Activated naive CD4-positive, alpha-beta T cell treated with anti-CD3 and anti-CD28 coated beads for 36 hours (primary cell): ENCODE measurements around the gene KCNIP1. TPM values are rescaled to one million over a fixed set of nuclear protein-coding genes. Genes with fewer than 3 reads are reported as not detected.
"Not testable (repeated sequence)": the region's sequence is repeated elsewhere in the genome, so short reads cannot be mapped to it uniquely, and the experiment has no call there.

Experiments
- CTCF ChIA-PET: fragments of 350-600 bp; sonication (Branson Sonifier 250); formaldehyde crosslinking; loops from one replicate; lab custom pipeline; 2021; ENCODE audit warnings: antibody characterized with exemption; lab: Charles Lee
- DNase-seq: peaks from one replicate; pipeline ENCODE4 v3.0.0-alpha.2; 2020
- H3K27ac Mint-ChIP-seq: one replicate; pipeline ENCODE4 v1.8.0; 2021; ENCODE audit warnings: mild to moderate bottlenecking, mixed read lengths
- H3K27me3 Mint-ChIP-seq: one replicate; pipeline ENCODE4 v1.8.0; 2021; ENCODE audit warnings: low read depth, mixed read lengths
- H3K36me3 Mint-ChIP-seq: one replicate; pipeline ENCODE4 v1.8.0; 2021; ENCODE audit warnings: low read depth, mixed read lengths
- H3K4me1 Mint-ChIP-seq: one replicate; pipeline ENCODE4 v1.8.0; 2021; ENCODE audit warnings: low read depth, mixed read lengths
- H3K4me3 Mint-ChIP-seq: one replicate; pipeline ENCODE4 v1.8.0; 2021; ENCODE audit warnings: mild to moderate bottlenecking, moderate library complexity, mixed read lengths
- H3K9me3 Mint-ChIP-seq: one replicate; pipeline ENCODE4 v1.8.0; 2021; ENCODE audit warnings: mixed read lengths
- intact Hi-C: fragments of 100-400 bp; cut with micrococcal nuclease; formaldehyde crosslinking; loops from one replicate; pipeline ENCODE4 v1.15.1; 2023
- total RNA-seq, 2 experiments: library from RNA; stranded (reverse); gene quantifications; one replicate each; pipeline ENCODE4 v1.2.3, GENCODE V29; 2021

KCNIP1 gene
- total RNA-seq, 2 experiments from 2014 or later, result not detected

DNA sequence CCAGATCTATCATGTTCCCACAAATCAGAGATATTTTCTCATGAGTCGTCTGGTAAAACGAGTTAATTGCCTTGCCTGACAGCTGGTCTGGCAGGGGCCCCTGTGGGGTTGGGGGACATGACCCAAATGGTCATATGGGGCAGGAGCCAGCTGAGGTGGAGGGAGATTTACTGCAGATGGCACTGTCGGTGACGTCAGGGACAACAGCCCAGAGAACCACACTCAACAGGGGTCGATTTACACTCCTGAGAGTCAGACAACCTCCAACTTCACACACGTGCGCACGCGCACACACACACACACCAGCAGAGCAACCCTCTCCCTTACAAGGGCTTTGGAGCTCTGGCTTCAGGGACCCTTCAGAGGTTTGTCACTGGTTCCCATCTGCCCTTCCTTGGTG is 256.3 kb downstream of the KCNIP1 start:
- H3K36me3 Mint-ChIP-seq, result no peaks in the 10 kb centered on the region
- no peaks in the 10 kb centered on the region for H3K9me3 Mint-ChIP-seq
- H3K4me1 Mint-ChIP-seq, result no peaks in the 10 kb centered on the region
- CTCF ChIA-PET, result no interaction called here
- DNase-seq, result no peak
- H3K4me3 Mint-ChIP-seq, result no peak overlapping the region
- intact Hi-C loops, result no loop called here
- H3K27me3 Mint-ChIP-seq, result no peaks in the 10 kb centered on the region
- no peak overlapping the region for H3K27ac Mint-ChIP-seq

- Mint-ChIP-seq H3K4me3 (no peak overlapping the region), H3K4me1 (no peaks in the 10 kb centered on the region), H3K36me3 (no peaks in the 10 kb centered on the region), H3K9me3 (no peaks in the 10 kb centered on the region), H3K27me3 (no peaks in the 10 kb centered on the region), H3K27ac (no peak overlapping the region)
- CTCF ChIA-PET, result interaction anchor here (0.6 kb wide), 1 partner anchor 1183 kb away, joined by 4 read pairs; no protein-coding TSS in a partner anchor
- no peak for DNase-seq
- intact Hi-C loops, result no loop called here
Measured at GRCh38 chr5:170761048-170761707, 257.4 kb downstream of the KCNIP1 start.

- CTCF ChIA-PET, result interaction anchor here (0.7 kb wide), 1 partner anchor 136 kb away, joined by 3 read pairs; no protein-coding TSS in a partner anchor
- Mint-ChIP-seq H3K4me3 (no peak overlapping the region), H3K36me3 (no peaks in the 10 kb centered on the region), H3K4me1 (no peaks in the 10 kb centered on the region), H3K27ac (no peak overlapping the region), H3K27me3 (no peaks in the 10 kb centered on the region), H3K9me3 (no peaks in the 10 kb centered on the region)
- intact Hi-C loops, result no loop called here
- DNase-seq, result no peak
Measured at GRCh38 chr5:170761708-170762066, 257.9 kb downstream of the KCNIP1 start.

GRCh38 chr5:170762298-170762697 is 258.5 kb downstream of the KCNIP1 start:
- intact Hi-C loops, result not testable (repeated sequence)

DNA sequence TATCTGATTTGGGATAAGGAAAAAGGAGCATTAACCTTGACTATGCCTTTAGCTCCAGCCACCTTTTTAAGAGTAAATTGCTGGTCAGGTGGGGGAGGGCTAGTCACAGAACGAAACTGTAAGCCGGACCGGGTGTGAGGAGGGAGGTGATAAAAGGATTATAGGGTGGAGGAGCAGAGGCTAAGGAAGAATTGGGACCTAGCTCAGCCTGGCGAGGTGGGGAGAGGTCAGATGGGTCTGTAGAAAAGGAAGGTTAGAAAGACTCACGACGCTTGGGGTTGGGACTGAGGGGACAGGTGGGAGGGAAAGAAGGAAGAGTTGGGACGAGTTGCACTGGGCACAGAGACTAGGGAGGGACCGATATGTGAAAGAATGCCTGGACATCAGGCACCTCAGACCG is 262.0 kb downstream of the KCNIP1 start:
- CTCF ChIA-PET, H3K36me3 Mint-ChIP-seq, H3K27me3 Mint-ChIP-seq, H3K4me3 Mint-ChIP-seq, H3K9me3 Mint-ChIP-seq, DNase-seq, intact Hi-C loops, H3K27ac Mint-ChIP-seq, H3K4me1 Mint-ChIP-seq: not testable (repeated sequence)

More at GRCh38 chr5:170762298-170762697, 258.5 kb downstream of the KCNIP1 start:
- H3K4me1 Mint-ChIP-seq, H3K36me3 Mint-ChIP-seq, DNase-seq, H3K4me3 Mint-ChIP-seq, H3K27ac Mint-ChIP-seq, H3K27me3 Mint-ChIP-seq, H3K9me3 Mint-ChIP-seq: not testable (repeated sequence)
- CTCF ChIA-PET, result interaction anchor here (0.7 kb wide), 1 partner anchor 137 kb away, joined by 3 read pairs; no protein-coding TSS in a partner anchor

DNA sequence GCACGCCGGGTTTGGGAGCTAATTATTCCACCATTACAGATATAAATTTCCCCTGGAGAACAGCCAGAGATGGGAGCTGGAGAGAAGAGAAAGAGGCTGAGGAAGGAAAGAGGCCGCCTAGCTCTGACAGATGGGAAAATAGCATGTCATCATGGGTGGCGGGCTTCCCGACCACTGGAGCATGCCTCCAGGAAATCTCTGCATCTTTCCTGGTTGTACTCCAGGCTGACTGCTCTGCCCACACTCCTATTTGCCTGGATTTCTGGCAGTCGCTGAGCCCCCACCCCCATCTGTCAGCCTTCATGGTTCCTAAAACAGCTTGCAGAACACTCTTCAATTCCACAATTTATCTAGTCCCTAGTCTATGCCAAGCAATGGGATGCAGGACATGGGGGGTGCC is 265.4 kb downstream of the KCNIP1 start:
- H3K27me3 Mint-ChIP-seq, result peaks cover 2% of the 10 kb centered on the region
- intact Hi-C loops, result no loop called here
- DNase-seq, result no peak
- H3K36me3 Mint-ChIP-seq, result no peaks in the 10 kb centered on the region
- H3K4me3 Mint-ChIP-seq, result no peak overlapping the region
- CTCF ChIA-PET, result no interaction called here
- H3K27ac Mint-ChIP-seq, result no peak overlapping the region
- H3K4me1 Mint-ChIP-seq, result no peaks in the 10 kb centered on the region
- no peaks in the 10 kb centered on the region for H3K9me3 Mint-ChIP-seq

GRCh38 chr5:170769898-170770416 is 266.1 kb downstream of the KCNIP1 start:
- H3K27ac Mint-ChIP-seq, result no peak overlapping the region
- H3K9me3 Mint-ChIP-seq, result no peaks in the 10 kb centered on the region
- no peak for DNase-seq
- H3K4me3 Mint-ChIP-seq, result no peak overlapping the region
- CTCF ChIA-PET, result no interaction called here
- H3K36me3 Mint-ChIP-seq, result no peaks in the 10 kb centered on the region
- no peaks in the 10 kb centered on the region for H3K4me1 Mint-ChIP-seq
- intact Hi-C loops, result no loop called here
- H3K27me3 Mint-ChIP-seq, result peaks cover 2% of the 10 kb centered on the region

DNA sequence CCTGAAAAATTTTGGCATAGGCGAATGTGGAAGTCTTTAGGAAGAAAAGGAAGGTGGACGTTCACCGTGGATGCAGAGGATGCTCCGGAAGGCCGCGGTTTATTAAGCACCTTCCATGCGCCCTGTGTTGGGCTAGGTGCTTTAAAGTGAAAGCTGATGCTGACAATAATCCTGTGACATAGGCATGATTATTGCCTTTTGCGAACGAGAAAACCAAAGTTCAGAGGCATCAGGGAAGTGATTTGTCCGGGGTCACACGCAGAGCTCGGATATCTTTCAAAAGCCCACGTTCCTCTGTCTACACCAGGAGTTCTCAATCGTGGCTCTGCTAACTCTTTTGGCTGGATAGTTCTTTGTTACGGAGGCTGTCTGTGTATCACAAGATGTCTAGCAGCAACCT is 267.7 kb downstream of the KCNIP1 start:
- no peak overlapping the region for H3K27ac Mint-ChIP-seq
- DNase-seq, result no peak
- H3K9me3 Mint-ChIP-seq, result no peaks in the 10 kb centered on the region
- peaks cover 2% of the 10 kb centered on the region for H3K27me3 Mint-ChIP-seq
- no peaks in the 10 kb centered on the region for H3K4me1 Mint-ChIP-seq
- no peak overlapping the region for H3K4me3 Mint-ChIP-seq
- CTCF ChIA-PET, result no interaction called here
- intact Hi-C loops, result no loop called here
- H3K36me3 Mint-ChIP-seq, result no peaks in the 10 kb centered on the region

- intact Hi-C loops, result no loop called here
Measured at GRCh38 chr5:170773024-170773985, 269.5 kb downstream of the KCNIP1 start.

DNA sequence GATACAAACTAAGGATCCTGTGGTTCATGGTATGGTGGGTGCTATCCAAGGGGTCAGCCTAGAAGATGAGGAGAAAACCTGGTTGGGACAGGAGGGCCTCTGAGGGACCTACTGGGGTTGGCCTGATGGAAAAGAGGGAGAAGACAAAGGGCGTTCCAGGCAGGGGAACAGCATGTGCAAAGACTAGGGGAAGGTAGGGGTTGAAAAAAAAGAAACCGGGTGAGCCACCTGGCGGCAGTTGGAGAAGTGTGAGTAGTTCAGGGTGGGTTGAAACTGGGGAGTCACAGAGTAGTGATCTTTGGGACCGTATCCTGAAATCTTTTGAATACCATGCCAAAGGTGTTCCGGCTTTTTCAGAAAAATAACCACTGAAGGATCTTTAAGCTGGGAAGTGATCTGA is 271.0 kb downstream of the KCNIP1 start:
- Mint-ChIP-seq H3K27ac (no peak overlapping the region), H3K4me3 (no peak overlapping the region), H3K9me3 (no peaks in the 10 kb centered on the region), H3K27me3 (peaks cover 2% of the 10 kb centered on the region), H3K36me3 (no peaks in the 10 kb centered on the region), H3K4me1 (no peaks in the 10 kb centered on the region)
- intact Hi-C loops, result no loop called here
- no peak for DNase-seq
- CTCF ChIA-PET, result no interaction called here

More at GRCh38 chr5:170773024-170773985, 269.5 kb downstream of the KCNIP1 start:
- no peak for DNase-seq
- Mint-ChIP-seq H3K4me1 (no peaks in the 10 kb centered on the region), H3K36me3 (no peaks in the 10 kb centered on the region), H3K9me3 (no peaks in the 10 kb centered on the region), H3K27ac (no peak overlapping the region), H3K4me3 (no peak overlapping the region), H3K27me3 (peaks cover 2% of the 10 kb centered on the region)
- CTCF ChIA-PET, result no interaction called here

- Mint-ChIP-seq H3K9me3 (no peaks in the 10 kb centered on the region), H3K27ac (no peak overlapping the region), H3K4me3 (no peak overlapping the region), H3K27me3 (no peaks in the 10 kb centered on the region), H3K4me1 (no peaks in the 10 kb centered on the region), H3K36me3 (no peaks in the 10 kb centered on the region)
- intact Hi-C loops, result no loop called here
- CTCF ChIA-PET, result no interaction called here
- DNase-seq, result no peak
Measured at GRCh38 chr5:170781946-170782345, 278.1 kb downstream of the KCNIP1 start.

- CTCF ChIA-PET, result no interaction called here
- H3K36me3 Mint-ChIP-seq, result no peaks in the 10 kb centered on the region
- no peak overlapping the region for H3K4me3 Mint-ChIP-seq
- no peaks in the 10 kb centered on the region for H3K4me1 Mint-ChIP-seq
- H3K9me3 Mint-ChIP-seq, result no peaks in the 10 kb centered on the region
- intact Hi-C loops, result no loop called here
- no peak overlapping the region for H3K27ac Mint-ChIP-seq
- DNase-seq, result no peak
- H3K27me3 Mint-ChIP-seq, result no peaks in the 10 kb centered on the region
Measured at GRCh38 chr5:170782438-170782837, 278.6 kb downstream of the KCNIP1 start.
